ENCODE measurements around the gene RREB1.
"Not testable (repeated sequence)": the region's sequence is repeated elsewhere in the genome, so short reads cannot be mapped to it uniquely, and the experiment has no call there.

The RREB1 gene

GRCh38 chr6:7150381-7151064, 42.8 kb downstream of the RREB1 start:
- no peak overlapping the region for H3K4me3 ChIP-seq (ENCODE audit: low read length)
- peaks cover 7% of the 10 kb centered on the region for H3K36me3 ChIP-seq (ENCODE audit: control insufficient read depth, insufficient read depth, low read length, severe bottlenecking)
- H3K9ac ChIP-seq (ENCODE audit: low read length) = no peak overlapping the region
- peaks cover 54% of the 10 kb centered on the region for H3K4me1 ChIP-seq (ENCODE audit: control insufficient read depth, insufficient read depth, low read length)
- H3K27me3 ChIP-seq (replicated peaks; ENCODE audit: control insufficient read depth, insufficient read depth, low read length) = no peaks in the 10 kb centered on the region
- H3K9me3 ChIP-seq (ENCODE audit: control insufficient read depth, low read length) = no peaks in the 10 kb centered on the region
- DNase-seq (ENCODE audit: low read depth) = no peak

- Histone ChIP-seq H3K9me3 (ENCODE audit: control insufficient read depth, low read length) (no peaks in the 10 kb centered on the region), H3K36me3 (ENCODE audit: control insufficient read depth, insufficient read depth, low read length, severe bottlenecking) (peaks cover 7% of the 10 kb centered on the region), H3K4me3 (ENCODE audit: low read length) (no peak overlapping the region), H3K9ac (ENCODE audit: low read length) (no peak overlapping the region), H3K27me3 (replicated peaks; ENCODE audit: control insufficient read depth, insufficient read depth, low read length) (no peaks in the 10 kb centered on the region), H3K4me1 (ENCODE audit: control insufficient read depth, insufficient read depth, low read length) (peaks cover 54% of the 10 kb centered on the region)
- no peak for DNase-seq (ENCODE audit: low read depth)
Observed at GRCh38 chr6:7151381-7151780, 43.6 kb downstream of the RREB1 start.

GRCh38 chr6:7152462-7152861, 44.7 kb downstream of the RREB1 start:
- H3K27me3 ChIP-seq (replicated peaks; ENCODE audit: control insufficient read depth, insufficient read depth, low read length) = no peaks in the 10 kb centered on the region
- H3K4me3 ChIP-seq (ENCODE audit: low read length) = no peak overlapping the region
- H3K36me3 ChIP-seq (ENCODE audit: control insufficient read depth, insufficient read depth, low read length, severe bottlenecking) = peaks cover 7% of the 10 kb centered on the region
- DNase-seq (ENCODE audit: low read depth) = no peak
- H3K9me3 ChIP-seq (ENCODE audit: control insufficient read depth, low read length) = no peaks in the 10 kb centered on the region
- peaks cover 54% of the 10 kb centered on the region for H3K4me1 ChIP-seq (ENCODE audit: control insufficient read depth, insufficient read depth, low read length)
- H3K9ac ChIP-seq (ENCODE audit: low read length) = no peak overlapping the region

GRCh38 chr6:7153789-7154188, 46.0 kb downstream of the RREB1 start:
- Histone ChIP-seq H3K4me1 (ENCODE audit: control insufficient read depth, insufficient read depth, low read length) (peaks cover 50% of the 10 kb centered on the region), H3K36me3 (ENCODE audit: control insufficient read depth, insufficient read depth, low read length, severe bottlenecking) (peaks cover 7% of the 10 kb centered on the region), H3K9me3 (ENCODE audit: control insufficient read depth, low read length) (no peaks in the 10 kb centered on the region), H3K4me3 (ENCODE audit: low read length) (no peak overlapping the region), H3K9ac (ENCODE audit: low read length) (no peak overlapping the region), H3K27me3 (replicated peaks; ENCODE audit: control insufficient read depth, insufficient read depth, low read length) (no peaks in the 10 kb centered on the region)
- no peak for DNase-seq (ENCODE audit: low read depth)

- Histone ChIP-seq H3K27me3 (replicated peaks; ENCODE audit: control insufficient read depth, insufficient read depth, low read length) (no peaks in the 10 kb centered on the region), H3K9me3 (ENCODE audit: control insufficient read depth, low read length) (no peaks in the 10 kb centered on the region), H3K9ac (ENCODE audit: low read length) (no peak overlapping the region), H3K4me3 (ENCODE audit: low read length) (no peak overlapping the region), H3K4me1 (ENCODE audit: control insufficient read depth, insufficient read depth, low read length) (peaks cover 49% of the 10 kb centered on the region), H3K36me3 (ENCODE audit: control insufficient read depth, insufficient read depth, low read length, severe bottlenecking) (peaks cover 7% of the 10 kb centered on the region)
- no peak for DNase-seq (ENCODE audit: low read depth)
Observed at GRCh38 chr6:7154341-7155139, 46.8 kb downstream of the RREB1 start.

GRCh38 chr6:7155871-7156579, 48.3 kb downstream of the RREB1 start:
- Histone ChIP-seq H3K36me3 (ENCODE audit: control insufficient read depth, insufficient read depth, low read length, severe bottlenecking) (peaks cover 7% of the 10 kb centered on the region), H3K27me3 (replicated peaks; ENCODE audit: control insufficient read depth, insufficient read depth, low read length) (no peaks in the 10 kb centered on the region), H3K4me1 (ENCODE audit: control insufficient read depth, insufficient read depth, low read length) (peaks cover 48% of the 10 kb centered on the region), H3K9ac (ENCODE audit: low read length) (no peak overlapping the region), H3K9me3 (ENCODE audit: control insufficient read depth, low read length) (no peaks in the 10 kb centered on the region), H3K4me3 (ENCODE audit: low read length) (no peak overlapping the region)
- no peak for DNase-seq (ENCODE audit: low read depth)

DNA sequence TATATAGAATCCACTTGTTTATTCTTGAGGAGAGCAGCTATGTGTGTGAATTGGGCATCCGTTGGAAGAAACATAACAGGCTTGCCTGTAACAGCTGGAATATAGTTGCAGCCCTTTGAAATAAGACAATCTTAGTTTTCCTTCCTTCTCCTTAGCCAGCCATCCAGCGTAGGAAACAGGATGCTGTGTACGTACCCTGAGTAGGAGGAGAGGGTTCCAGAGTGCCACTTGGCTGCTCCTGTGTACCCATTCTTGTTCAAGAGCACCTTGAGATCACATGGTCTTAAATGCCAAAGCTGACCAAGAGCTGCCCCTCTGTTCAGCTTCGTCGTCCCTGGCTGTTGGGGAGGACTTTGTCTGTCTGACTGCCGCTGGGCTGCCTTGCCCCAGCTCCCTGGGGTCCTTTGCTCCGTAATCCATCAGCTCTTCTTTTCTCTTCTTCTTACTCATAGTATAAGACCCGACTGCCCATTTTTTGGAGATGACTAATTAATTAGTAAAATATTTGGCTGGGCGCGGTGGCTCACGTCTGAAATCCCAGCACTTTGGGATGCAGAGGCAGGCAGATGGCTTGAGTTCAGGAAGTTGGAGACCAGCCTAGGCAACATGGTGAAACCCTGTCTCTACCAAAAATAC, 49.0 kb downstream of the RREB1 start:
- Histone ChIP-seq H3K4me1 (ENCODE audit: control insufficient read depth, insufficient read depth, low read length) (peaks cover 45% of the 10 kb centered on the region), H3K36me3 (ENCODE audit: control insufficient read depth, insufficient read depth, low read length, severe bottlenecking) (peaks cover 7% of the 10 kb centered on the region), H3K4me3 (ENCODE audit: low read length) (peak overlapping the region; percentile 37), H3K9ac (ENCODE audit: low read length) (peak overlapping the region; percentile 16), H3K9me3 (ENCODE audit: control insufficient read depth, low read length) (no peaks in the 10 kb centered on the region), H3K27me3 (replicated peaks; ENCODE audit: control insufficient read depth, insufficient read depth, low read length) (no peaks in the 10 kb centered on the region)
- peak; percentile 85 for DNase-seq (ENCODE audit: low read depth)

GRCh38 chr6:7157307-7157706, 49.5 kb downstream of the RREB1 start:
- not testable (repeated sequence) for H3K9ac ChIP-seq (ENCODE audit: low read length); DNase-seq (ENCODE audit: low read depth); H3K4me3 ChIP-seq (ENCODE audit: low read length); H3K27me3 ChIP-seq (replicated peaks; ENCODE audit: control insufficient read depth, insufficient read depth, low read length); H3K36me3 ChIP-seq (ENCODE audit: control insufficient read depth, insufficient read depth, low read length, severe bottlenecking); H3K9me3 ChIP-seq (ENCODE audit: control insufficient read depth, low read length)
- peaks cover 45% of the 10 kb centered on the region for H3K4me1 ChIP-seq (ENCODE audit: control insufficient read depth, insufficient read depth, low read length)

DNA sequence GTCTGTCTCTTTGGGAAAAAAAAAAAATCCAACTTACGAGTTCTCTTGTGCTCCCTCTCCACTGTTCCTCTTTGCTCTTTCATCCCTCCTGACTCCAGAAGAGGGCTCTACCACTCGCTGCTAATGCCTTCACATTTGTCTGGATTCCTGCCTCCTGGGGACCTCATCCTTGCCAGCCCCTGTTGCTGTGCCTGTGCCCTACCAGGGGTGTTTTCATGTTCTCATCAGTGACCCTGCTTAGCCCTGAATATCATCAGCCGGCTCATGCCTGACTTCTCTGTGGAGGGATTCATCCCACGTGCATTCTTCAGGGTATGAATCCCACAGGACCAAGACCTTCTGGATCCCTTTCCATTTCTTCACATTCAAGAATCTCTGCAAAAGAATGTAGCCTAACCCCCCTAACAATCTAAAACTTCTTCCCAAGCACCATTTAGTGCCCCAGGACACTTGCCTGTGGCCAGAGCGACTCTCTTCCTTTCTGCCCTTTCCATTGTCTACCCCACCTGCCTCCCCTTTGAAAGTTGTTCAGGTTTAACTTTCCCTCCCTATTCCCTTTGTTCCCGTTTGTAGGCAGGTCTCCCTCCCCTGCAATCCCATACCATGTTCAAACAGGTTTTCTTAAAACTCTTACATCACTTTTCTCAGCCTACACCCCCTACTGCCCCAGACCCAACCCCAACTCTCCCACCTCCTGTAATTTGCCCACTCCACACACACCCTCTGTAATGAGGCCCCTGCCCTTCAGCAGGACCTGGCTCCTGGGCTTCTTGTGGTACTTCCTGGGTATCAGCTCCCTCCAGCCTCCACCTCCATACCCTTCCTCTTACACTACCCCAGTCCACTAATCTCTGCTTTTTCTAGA, 50.2 kb downstream of the RREB1 start:
- peak; percentile 33 for DNase-seq (ENCODE audit: low read depth)

DNA sequence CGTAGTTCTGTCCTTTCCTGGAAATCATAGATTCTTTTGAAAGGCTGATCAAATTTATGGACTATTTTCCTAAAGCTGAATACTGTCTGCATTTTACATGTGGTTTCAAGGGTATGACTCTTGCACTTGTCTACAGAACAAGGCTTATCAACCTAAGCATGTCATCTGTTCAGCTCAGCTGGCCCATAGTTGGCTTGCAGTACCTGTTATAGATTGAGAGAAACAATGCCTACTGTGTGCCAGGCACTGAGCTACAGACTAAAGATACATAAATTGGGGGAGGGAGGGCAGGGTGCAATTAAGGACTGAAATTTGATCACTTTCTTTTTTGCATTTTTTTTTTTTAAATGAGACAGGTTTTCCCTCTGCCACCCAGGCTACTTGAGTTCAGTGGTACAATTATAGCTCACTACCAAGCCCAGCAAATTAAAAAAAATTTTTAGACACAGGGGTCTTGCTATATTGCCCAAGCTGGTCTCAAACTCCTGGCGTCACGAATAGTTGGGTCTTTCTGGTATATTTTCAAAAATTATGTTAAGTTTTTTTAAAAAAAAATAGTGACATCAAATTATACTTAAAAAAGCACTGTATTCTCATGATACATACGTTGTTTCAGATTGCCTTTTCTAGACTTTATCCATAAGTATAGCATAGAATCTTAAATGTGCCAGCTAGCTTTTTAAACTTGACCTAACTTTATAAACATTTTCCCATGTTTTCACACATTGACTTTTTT, 52.2 kb downstream of the RREB1 start:
- H3K27me3 ChIP-seq (replicated peaks; ENCODE audit: control insufficient read depth, insufficient read depth, low read length) = no peaks in the 10 kb centered on the region
- H3K9ac ChIP-seq (ENCODE audit: low read length) = no peak overlapping the region
- H3K4me1 ChIP-seq (ENCODE audit: control insufficient read depth, insufficient read depth, low read length) = peaks cover 55% of the 10 kb centered on the region
- no peaks in the 10 kb centered on the region for H3K36me3 ChIP-seq (ENCODE audit: control insufficient read depth, insufficient read depth, low read length, severe bottlenecking)
- no peaks in the 10 kb centered on the region for H3K9me3 ChIP-seq (ENCODE audit: control insufficient read depth, low read length)
- H3K4me3 ChIP-seq (ENCODE audit: low read length) = no peak overlapping the region
- DNase-seq (ENCODE audit: low read depth) = no peak

More for the DNA sequence above, 50.2 kb downstream of the RREB1 start:
- Histone ChIP-seq H3K4me3 (ENCODE audit: low read length) (no peak overlapping the region), H3K27me3 (replicated peaks; ENCODE audit: control insufficient read depth, insufficient read depth, low read length) (no peaks in the 10 kb centered on the region), H3K36me3 (ENCODE audit: control insufficient read depth, insufficient read depth, low read length, severe bottlenecking) (peaks cover 7% of the 10 kb centered on the region), H3K4me1 (ENCODE audit: control insufficient read depth, insufficient read depth, low read length) (peaks cover 41% of the 10 kb centered on the region), H3K9me3 (ENCODE audit: control insufficient read depth, low read length) (no peaks in the 10 kb centered on the region), H3K9ac (ENCODE audit: low read length) (no peak overlapping the region)

All from adipocyte (in vitro differentiated cells).